Fibroblast of skin of back (primary cell): ENCODE data around the gene TPSB2.
"Not testable (repeated sequence)": the region's sequence is repeated elsewhere in the genome, so short reads cannot be mapped to it uniquely, and the experiment has no call there.

Experiments
- DNase-seq: peaks from one replicate; pipeline ENCODE4 v3.0.0-alpha.2; 2013

Gene TPSB2

DNA sequence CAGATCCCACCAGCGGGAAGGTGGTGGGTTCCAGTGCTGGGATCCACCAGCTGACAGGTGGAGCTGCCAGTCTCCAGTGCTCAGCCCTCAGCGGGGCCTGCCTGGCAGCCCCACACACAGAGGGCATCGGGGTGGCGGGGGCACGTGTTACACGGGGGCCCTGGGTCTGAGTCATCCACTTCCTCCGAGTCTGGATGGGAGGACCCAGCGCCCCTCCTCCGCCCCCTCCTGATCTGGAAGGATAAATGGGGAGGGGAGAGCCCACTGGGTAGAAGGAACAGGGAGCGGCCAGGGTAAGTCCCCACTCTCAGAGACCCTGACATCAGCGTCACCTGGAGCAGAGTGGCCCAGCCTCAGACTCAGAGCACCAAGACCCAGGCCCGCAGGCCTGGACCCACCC is 10.5 kb upstream of the TPSB2 start, which contains the start of gene TPSAB1:
Gene TPSAB1 (plus strand): TSS at position 270 of the 400 bp plus-strand sequence. CDS start 234 bp downstream, outside the sequence.
- DNase-seq = not testable (repeated sequence)

DNA sequence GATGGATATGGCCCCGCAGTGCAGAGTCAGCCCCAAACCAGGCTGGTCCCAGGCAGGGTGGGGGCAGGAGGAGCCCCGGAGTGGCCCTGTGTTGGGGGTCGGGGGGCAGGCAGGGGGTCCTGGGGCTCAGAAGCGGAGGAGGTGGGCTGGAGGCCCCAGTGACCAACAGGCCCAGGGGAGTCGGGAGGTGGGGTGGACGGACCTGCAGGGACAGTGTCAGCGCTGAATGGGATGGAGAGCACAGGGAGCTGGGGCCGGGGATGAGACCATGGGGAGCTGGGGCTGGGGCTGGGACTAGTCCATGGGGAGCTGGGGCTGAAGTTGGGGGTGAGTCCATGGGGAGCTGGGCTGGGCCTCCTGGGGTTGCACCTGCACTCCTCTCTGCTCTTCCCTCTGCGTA is 9.6 kb upstream of the TPSB2 start:
- not testable (repeated sequence) for DNase-seq

DNA sequence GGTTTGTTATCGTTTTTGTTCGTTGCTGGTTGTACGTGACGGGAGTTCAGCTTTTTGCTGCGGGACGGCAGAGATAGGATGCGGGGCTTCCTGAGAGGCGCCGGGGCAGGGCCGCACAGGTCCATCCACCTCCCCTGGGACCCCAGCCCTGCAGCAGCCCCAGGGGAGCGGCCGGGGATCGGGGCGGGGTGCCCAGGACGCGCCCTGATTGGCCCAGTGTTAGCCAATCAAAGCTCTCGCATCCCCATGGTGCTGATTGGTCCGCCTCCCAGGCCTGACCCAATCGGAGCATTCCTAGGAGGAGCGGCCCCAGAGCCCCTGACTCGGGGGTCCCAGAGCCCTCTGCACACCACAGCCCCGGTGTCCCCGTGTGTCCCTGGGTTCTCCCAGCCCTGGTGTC is 8.9 kb upstream of the TPSB2 start:
- DNase-seq = not testable (repeated sequence)

DNA sequence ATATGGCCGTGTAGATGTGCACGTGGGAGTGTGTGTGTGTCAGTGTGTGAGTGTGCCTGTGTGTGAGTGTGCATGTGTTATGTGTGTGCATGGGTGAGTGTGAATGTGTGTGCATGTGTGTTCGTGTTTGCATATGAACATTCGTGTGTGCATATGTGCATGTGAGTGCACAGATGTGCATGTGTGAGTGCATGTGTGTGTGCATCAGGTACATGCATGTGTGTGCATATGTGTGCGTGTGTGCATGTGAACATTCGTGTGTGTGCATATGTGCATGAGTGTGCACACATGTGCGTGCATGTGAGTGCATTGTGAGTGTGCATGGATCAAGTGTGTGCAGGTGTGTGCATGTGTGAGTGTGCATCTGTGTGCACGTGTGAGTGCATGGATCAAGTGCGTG is 8.0 kb upstream of the TPSB2 start:
- no peak for DNase-seq

DNA sequence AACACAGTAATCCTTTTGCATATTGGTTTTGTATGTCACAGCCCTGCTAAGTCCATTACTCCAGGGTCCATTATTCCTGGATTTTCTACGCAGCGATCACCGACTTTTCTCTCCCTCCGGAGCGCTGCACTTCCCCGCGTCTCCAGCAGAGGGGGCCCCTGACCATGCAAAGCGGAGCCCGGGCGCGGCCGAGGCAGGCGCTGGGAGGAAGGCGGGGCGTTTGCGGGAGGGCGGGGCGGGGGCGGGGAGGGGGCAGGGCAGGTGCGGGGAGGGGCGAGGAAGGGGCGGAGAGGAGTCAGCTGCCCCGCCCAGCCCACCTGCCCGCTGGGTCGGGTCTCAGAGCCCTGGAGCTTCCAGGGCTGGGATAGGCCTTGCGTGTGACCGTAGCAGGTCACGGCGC is 6.7 kb upstream of the TPSB2 start:
- DNase-seq = not testable (repeated sequence)

DNA sequence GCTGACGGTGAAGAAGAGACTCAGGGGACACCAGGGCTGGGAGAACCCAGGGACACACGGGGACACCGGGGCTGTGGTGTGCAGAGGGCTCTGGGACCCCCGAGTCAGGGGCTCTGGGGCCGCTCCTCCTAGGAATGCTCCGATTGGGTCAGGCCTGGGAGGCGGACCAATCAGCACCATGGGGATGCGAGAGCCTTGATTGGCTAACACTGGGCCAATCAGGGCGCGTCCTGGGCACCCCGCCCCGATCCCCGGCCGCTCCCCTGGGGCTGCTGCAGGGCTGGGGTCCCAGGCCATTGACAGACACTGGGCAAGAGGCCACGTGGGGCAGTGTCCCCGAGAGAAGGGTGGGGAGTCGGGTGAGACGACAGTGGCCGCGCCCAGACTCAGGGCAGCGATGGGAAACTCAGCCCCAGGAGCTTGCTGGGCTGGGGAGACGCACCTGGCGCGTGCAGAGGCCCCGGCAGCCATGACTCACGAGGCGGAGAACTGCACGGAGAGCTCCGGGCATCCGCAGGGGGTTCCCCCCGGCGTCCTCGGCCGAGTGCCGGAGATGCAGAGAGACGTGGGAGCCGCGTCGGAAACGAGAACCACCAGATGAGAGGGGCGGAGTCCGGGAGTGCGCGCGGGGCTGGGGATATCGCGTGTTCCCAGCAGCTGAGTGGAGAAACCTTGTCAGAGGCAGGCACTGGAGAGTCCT is 2.2 kb upstream of the TPSB2 start:
- not testable (repeated sequence) for DNase-seq

DNA sequence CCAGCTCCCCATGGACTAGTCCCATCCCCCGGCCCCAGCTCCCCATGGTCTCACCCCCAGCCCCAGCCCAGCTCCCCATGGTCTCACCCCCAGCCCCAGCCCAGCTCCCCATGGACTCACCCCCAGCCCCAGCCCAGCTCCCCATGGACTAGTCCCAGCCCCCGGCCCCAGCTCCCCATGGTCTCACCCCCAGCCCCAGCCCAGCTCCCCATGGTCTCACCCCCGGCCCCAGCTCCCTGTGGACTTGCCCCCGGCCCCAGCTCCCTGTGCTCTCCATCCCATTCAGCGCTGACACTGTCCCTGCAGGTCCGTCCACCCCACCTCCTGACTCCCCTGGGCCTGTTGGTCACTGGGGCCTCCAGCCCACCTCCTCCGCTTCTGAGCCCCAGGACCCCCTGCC is 1.3 kb upstream of the TPSB2 start:
- not testable (repeated sequence) for DNase-seq

DNA sequence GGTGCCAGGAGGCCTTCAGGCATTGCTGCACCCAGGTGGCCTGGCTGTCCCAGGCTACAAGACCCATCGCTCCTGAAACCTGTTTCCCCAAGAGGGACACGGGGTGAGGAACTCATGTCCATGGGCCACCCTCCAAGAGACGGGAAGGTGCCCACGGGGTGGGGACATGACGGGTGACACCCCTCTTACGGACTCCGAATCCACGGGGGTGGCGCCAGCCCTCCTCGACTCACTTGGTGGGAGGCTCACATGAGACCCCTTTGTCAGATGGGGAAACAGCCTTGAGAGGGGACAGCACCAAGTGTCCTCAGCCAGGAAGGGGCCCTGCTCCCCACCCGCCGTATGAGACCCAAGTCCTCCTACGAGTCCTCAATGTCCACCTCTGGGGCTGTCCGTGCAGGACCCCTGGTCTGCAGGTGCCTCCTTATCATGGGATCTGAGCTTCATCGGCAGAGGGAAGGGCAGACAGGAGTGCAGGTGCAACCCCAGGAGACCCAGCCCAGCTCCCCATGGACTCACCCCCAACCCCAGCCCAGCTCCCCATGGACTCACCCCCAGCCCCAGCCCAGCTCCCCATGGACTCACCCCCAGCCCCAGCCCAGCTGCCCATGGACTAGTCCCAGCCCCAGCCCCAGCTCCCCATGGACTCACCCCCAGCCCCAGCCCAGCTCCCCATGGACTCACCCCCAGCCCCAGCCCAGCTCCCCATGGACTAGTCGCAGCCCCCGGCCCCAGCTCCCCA is 658 bp upstream of the TPSB2 start:
- not testable (repeated sequence) for DNase-seq

DNA sequence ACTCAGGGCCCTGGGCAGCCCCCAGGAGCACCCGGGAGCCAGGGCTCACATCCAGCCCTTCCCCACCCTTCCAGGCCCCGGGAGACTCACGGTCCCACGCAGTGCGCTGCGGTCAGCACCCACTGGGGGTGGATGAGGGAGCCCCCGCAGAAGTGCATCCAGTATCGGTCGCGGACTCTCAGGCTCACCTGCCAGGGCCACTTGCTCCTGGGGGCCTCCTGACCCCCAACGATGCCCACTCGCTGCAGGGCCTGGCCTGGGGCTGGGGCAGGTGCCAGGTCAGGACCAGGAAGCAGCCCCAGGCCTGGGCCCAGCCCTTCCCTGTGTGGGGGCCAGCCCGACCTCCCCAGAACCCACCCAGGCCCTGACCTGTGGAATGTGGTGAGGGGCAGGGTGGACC is 508 bp downstream of the TPSB2 start:
- DNase-seq = not testable (repeated sequence)

DNA sequence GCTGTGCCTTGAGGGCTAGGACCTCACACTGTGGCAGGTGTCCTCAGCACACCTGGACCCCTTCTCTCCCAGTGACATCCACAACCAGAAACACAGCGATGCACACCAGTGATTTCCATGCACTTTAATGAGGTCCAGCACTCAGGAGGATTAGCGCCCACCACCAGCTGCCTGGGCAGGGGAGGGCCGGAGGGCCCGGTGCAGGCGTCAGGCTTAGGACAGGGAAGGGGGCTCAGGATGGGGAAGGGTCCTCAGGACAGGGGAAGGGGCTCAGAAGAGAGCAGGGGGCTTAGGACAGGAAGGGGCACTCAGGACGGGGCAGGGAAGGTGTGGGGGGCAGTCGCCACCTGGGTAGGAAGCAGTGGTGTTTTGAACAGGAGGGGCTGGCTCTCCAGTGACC is 1.8 kb downstream of the TPSB2 start:
- DNase-seq = not testable (repeated sequence)

DNA sequence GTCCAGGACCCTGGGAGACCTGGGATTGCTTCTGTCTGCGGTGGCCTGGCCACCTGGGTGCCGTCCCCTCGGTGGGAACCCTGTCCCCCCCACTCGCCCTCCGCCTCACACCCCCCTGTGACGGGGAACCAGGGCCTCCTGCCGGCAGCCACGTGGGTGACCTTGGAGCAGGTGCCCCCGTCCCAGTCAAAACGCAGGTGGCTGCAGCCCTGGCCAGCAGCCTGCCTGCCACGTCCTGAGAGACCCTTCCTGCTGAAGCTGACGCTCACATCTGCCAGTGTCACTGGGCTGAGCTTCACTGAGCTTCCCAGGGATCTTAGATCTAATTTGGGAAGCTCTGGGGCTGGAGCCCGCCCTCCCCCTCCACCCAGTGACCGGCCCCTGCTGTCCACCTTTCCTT is 3.3 kb downstream of the TPSB2 start:
- DNase-seq = not testable (repeated sequence)

DNA sequence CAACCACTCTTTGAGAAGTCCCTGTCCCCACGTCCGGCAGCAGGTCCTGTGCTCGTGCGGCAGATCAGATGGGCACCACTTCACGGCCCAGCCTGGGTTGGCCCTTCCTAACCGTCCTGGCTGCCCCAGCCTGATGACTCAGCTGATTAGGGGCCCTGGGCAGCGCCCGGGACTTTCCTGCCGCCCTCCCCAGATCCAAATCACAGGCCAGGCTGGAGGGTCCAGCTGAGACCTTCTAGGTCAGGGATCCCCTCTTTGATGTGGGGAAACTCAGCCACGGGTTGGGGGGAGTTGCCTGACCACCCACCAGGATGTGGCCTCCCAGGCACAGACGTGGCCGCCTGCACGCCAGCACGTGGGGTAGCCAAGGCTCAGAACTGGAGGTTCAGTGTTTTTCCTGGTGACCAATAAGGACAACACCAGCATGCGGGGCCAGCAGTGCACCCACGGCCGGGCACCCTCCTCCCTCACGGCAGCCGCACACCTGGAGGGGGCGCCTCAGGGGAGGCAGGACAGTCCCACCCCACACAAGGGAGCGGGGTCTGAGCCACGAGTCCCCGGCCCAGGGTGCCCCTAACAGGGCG is 4.2 kb downstream of the TPSB2 start:
- DNase-seq = not testable (repeated sequence)

DNA sequence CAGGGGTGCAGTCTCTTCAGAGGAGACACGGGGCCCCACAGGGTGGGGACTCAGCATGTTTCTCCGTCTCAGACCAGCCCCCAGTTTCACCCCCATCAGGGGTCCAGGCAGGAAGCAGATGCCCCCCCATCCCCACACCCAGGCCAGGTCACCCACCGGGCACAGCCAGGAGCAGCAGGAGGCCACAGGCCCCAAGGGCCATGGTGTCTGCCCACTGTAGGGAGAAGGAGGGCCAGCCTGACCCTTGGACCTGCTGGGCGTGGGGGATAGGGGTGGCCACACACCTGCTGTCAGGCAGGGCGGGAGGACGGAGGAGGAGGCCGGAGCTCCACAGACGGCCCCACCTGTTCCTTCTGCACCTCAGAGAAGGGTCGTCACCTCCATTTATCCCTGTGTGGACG is 4.9 kb downstream of the TPSB2 start, which contains the start of gene TPSG1:
Gene TPSG1 (minus strand): TSS at position 218 of the 401 bp plus-strand sequence. CDS start 16 bp downstream, at position 202.
- DNase-seq = no peak

DNA sequence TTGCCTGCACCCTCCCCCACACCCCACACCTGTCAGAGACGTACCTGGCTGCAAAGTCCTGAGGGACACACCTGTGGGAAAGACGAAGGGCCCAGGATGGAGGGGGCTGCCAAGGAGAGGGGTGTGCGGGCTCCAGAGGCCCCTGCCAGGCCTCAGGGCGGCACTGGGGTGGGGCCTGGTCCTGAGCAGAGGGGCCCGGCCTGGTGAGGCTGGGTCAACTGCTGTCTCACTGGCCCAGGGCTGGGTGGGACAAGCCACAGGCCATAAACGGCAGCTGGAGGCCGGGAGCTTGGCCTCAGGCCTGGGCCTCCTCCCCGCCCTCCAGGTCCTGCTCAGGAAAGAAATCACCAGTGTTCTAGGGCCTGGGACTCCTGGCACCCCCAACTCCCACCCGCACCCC is 5.4 kb downstream of the TPSB2 start:
- DNase-seq = no peak

DNA sequence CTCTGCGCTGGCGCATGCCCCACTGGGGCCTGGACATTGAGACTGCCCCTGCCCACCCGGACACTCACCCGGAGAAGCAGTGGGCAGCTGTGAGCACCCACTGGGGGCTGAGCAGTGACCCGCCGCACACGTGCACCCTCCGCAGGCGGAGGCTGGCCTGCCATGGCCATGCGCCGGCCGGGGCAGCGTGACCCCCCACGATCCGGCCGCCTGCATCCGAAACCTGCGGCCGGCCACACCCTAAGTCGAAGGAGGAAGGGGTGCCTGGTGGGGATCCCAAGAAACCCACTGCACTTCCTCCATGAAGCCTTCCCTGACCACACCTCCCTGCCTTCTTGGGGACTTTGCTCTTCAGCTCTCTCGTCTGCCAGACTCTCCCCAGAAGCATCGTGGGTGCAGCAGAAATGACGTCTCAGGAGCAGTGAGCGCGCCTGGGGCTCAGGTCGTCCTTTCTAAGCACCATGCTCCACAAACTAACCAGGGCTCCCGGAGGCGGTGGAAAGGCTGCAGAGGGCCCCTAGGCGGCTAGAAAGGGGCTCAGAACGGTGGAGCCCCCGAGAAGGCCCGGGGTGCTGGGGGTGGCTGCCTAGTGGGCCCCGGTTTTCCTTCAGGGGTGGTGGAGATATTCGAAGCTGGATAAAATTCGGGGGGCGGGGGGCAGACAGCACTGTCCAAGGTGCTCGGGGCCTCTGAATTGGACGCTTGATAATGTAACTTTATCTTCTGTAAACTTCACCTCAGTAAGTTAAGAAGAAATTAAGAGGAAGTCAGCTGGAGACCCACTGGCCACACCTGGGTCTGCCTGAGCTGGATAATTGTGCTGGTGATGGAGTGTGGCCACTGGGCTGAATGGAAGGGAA is 6.4 kb downstream of the TPSB2 start:
- no peak for DNase-seq

DNA sequence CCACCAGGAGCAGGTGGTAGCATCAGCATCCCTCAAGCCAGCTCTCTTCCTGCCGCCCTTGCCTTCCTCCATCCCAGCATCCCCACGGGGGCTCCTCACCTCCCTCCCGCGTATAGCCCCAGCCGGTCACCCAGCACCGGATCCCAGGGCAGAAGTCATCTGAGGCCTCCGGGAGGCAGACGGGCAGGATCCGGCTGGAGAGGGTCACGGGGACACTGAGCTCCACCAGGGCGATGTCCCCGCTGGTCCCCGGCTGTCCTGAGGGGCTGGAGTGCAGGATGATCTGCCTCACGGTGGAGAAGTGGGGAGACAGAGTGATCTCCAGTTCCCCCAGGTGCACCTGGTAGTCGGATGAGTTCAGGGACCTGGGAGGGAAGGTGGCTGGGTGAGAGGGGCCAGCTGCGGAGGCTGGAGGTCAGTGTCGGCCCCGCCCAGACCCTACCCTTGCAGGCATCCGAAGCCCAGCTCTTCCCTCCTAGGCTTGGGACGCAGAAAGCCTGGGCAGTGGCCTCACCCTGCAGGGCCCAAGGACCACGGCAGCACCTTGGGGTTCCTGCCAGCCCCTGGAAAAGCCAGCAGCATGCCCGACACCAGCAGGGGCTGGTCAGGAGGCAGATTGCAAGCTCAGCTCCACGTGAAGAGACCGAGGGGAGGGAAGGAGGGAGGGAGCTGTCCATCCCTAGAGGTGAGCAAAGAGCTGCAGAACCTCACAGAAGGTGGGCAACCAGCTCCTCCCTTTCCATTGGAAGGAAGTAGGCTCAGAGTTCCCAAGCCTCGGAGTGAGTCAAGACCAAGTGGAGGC is 7.2 kb downstream of the TPSB2 start:
- no peak for DNase-seq

DNA sequence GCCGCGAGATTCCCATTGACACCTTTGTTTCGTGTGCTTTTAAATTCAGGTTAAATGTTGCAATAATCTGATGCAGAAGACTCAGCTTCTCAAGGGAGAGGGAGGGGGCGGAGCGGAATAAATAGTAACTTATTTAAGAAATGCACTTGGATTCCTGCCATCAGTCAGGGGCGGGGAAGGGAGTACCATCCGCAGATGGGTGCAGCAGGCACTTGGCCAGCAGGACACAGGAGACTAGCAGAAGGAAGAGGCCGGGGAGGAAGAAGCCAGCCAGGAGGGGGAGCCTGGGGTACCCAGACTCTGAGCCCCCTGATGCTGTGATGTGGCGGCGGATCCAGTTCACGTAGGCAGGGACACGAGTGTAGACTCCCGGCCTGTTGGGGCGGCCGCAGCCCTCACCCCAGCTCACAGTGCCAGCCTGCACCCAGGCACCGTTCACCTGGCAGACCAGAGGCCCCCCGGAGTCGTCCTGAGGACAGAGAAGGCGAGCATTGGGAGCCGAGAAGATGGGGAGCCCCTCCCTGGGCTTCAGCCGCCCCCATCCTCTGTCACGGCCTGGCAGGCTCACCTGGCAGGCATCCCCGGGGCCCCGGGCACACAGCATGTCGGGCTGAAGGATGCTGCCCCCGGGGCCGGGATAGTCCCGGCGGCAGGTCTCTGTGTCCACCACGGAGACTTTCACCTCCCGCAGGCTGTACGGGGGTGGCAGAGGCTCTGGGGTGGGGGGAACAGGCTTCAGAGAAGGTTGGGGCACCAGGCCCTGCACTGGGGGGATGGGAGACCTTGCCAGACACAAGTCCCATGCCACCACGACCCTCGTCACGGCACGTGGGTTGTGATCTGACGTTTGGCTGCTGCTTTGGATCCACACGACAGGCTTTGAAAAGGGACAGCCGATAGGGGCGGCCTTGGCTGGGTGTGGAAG is 8.1 kb downstream of the TPSB2 start:
- DNase-seq = no peak

DNA sequence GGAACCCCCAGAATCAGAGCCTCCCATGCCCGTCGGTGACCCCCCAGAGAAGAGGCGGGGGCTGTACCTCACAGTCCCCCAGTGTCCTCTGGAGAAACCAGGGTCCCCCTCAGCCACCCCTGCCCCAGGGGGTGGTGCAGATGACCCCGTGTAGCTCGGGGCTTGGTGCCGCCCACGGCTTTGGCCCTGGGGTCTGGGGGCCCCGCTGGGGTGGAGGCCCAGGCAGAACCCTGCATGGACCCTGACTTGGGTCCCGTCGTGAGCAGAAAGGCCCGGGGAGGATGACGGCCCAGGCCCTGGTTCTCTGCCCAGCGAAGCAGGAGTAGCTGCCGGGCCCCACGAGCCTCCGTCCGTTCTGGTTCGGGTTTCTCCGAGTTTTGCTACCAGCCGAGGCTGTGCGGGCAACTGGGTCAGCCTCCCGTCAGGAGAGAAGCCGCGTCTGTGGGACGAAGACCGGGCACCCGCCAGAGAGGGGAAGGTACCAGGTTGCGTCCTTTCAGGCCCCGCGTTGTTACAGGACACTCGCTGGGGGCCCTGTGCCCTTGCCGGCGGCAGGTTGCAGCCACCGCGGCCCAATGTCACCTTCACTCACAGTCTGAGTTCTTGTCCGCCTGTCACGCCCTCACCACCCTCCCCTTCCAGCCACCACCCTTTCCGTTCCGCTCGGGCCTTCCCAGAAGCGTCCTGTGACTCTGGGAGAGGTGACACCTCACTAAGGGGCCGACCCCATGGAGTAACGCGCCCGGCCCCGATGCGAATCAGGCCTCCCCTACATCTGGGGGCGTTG is 8.9 kb downstream of the TPSB2 start:
- DNase-seq = no peak

DNA sequence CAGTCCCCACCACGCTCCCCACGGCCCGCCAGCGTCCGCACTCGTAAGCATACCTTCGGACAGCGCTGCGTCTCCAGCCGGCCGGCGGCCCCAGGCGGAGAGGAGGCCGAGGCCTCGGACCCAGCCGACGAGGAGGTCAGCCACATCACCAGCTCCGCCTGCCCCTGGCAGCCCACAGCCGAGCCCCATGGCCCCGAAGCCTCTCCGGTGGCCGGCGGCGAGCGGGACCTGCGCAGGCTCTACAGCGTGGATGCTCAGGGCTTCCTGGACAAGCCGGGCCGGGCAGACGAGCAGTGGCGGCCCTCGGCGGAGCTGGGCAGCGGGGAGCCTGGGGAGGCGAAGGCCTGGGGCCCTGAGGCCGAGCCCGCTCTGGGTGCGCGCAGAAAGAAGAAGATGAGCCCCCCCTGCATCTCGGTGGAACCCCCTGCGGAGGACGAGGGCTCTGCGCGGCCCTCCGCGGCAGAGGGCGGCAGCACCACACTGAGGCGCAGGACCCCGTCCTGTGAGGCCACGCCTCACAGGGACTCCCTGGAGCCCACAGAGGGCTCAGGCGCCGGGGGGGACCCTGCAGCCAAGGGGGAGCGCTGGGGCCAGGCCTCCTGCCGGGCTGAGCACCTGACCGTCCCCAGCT is 9.8 kb downstream of the TPSB2 start:
- DNase-seq = no peak
